Keratinocyte (primary cell): ENCODE results near the gene FKBP10. TPM values are rescaled to one million over a fixed set of nuclear protein-coding genes. Genes with fewer than 3 reads are reported as not detected.

Source experiments
- DNase-seq: peaks from one replicate; pipeline ENCODE4 v3.0.0-alpha.2; 2011; ENCODE audit warnings: low read depth, missing footprints, low spot score
- FAIRE-seq: peaks from 2 replicates; lab custom pipeline; 2011; peaks lifted over from hg19 to GRCh38; lab: Jason Lieb, UNC
- H2AFZ ChIP-seq: 2 replicates; pipeline ENCODE4 v1.6.0; 2012; ENCODE audit warnings: low read length, control low read depth, inconsistent platforms; ENCODE audit not compliant: control insufficient read depth
- H3K27ac ChIP-seq: 2 replicates; pipeline ENCODE4 v1.5.1; 2011; ENCODE audit warnings: low read length; ENCODE audit not compliant: control insufficient read depth, insufficient read depth
- H3K27me3 ChIP-seq: 3 replicates; pipeline ENCODE4 v1.6.0; 2011; ENCODE audit warnings: low read length; ENCODE audit not compliant: control insufficient read depth, insufficient read depth; ENCODE audit errors: extremely low read depth
- H3K36me3 ChIP-seq, 2 experiments: 2 replicates in 1 of 2; 3 replicates in 1 of 2; pipeline ENCODE4 v1.5.1; 2011; ENCODE audit warnings: low read length in 2 of 2, mild to moderate bottlenecking in 1 of 2; ENCODE audit not compliant: control insufficient read depth in 2 of 2, insufficient read depth in 2 of 2; ENCODE audit errors: extremely low read depth in 1 of 2
- H3K4me1 ChIP-seq: 3 replicates; pipeline ENCODE4 v1.5.1; 2011; ENCODE audit warnings: low read length; ENCODE audit not compliant: control insufficient read depth, insufficient read depth; ENCODE audit errors: extremely low read depth
- H3K4me2 ChIP-seq: 3 replicates; pipeline ENCODE4 v1.6.0; 2011; ENCODE audit warnings: low read depth, low read length; ENCODE audit not compliant: control insufficient read depth, insufficient read depth; ENCODE audit errors: extremely low read depth
- H3K4me3 ChIP-seq, 3 experiments: fragments of 200-600 bp in 1 of 3; sonication (generic) in 1 of 3; 2 replicates in 2 of 3; 3 replicates in 1 of 3; pipeline ENCODE4 v1.5.1; 2011 to 2016; ENCODE audit warnings: low read length in 3 of 3, mild to moderate bottlenecking in 3 of 3, control low read depth in 2 of 3, inconsistent platforms in 1 of 3, low read depth in 1 of 3, mixed read lengths in 1 of 3, mixed run types in 1 of 3, moderate library complexity in 1 of 3; ENCODE audit not compliant: control insufficient read depth in 2 of 3, insufficient read depth in 2 of 3; ENCODE audit errors: extremely low read depth in 1 of 3
- H3K79me2 ChIP-seq: 2 replicates; pipeline ENCODE4 v1.6.0; 2012; ENCODE audit warnings: low read length; ENCODE audit not compliant: control insufficient read depth, insufficient read depth
- H3K9ac ChIP-seq: 3 replicates; pipeline ENCODE4 v1.6.0; 2011; ENCODE audit warnings: low read length; ENCODE audit not compliant: control insufficient read depth, insufficient read depth; ENCODE audit errors: extremely low read depth
- H3K9me1 ChIP-seq: 3 replicates; pipeline ENCODE4 v1.6.0; 2011; ENCODE audit warnings: low read length; ENCODE audit not compliant: control insufficient read depth, insufficient read depth; ENCODE audit errors: extremely low read depth
- H3K9me3 ChIP-seq: 2 replicates; pipeline ENCODE4 v1.5.1; 2012; ENCODE audit warnings: low read depth, low read length; ENCODE audit not compliant: control insufficient read depth
- H4K20me1 ChIP-seq: 3 replicates; pipeline ENCODE4 v1.6.0; 2011; ENCODE audit warnings: low read length; ENCODE audit not compliant: control insufficient read depth, insufficient read depth; ENCODE audit errors: extremely low read depth
- CTCF ChIP-seq, 3 experiments: IDR thresholded peaks in 1 of 3; conservative IDR thresholded peaks in 1 of 3; optimal IDR thresholded peaks in 1 of 3; 2 replicates in 2 of 3; 3 replicates in 1 of 3; pipeline versions ENCODE3 to v1.5.1; 2011; ENCODE audit warnings: low read length in 3 of 3, mild to moderate bottlenecking in 3 of 3, moderate library complexity in 2 of 3, control low read depth in 1 of 3, inconsistent platforms in 1 of 3; ENCODE audit not compliant: insufficient read depth in 2 of 3; ENCODE audit errors: extremely low read depth in 1 of 3
- EZH2 ChIP-seq: IDR thresholded peaks from one replicate; pipeline ENCODE4 v1.6.1; 2012; ENCODE audit warnings: inconsistent platforms, mild to moderate bottlenecking, low read length, moderate library complexity
- dilution Hi-C: fragments of 300-500 bp; cut with MboI; formaldehyde crosslinking; loops from one replicate; pipeline ENCODE4 v1.7.0; 2020; ENCODE audit warnings: low sequenced_read_pairs; ENCODE audit not compliant: extremely low pct_ligation_motif_present
- polyA plus RNA-seq, 5 experiments: library from polyadenylated mRNA; depleted of rRNA in 3 of 5; stranded (reverse) in 3 of 5; stranded (forward) in 1 of 5; unstranded in 1 of 5; fragments of >200 nt; gene quantifications; 1 replicate in 1 of 5; 2 replicates in 3 of 5; 3 replicates in 1 of 5; pipeline versions ENCODE4 v1.2.1 to v1.2.3, GENCODE V29; 2011 to 2012; ENCODE audit warnings: missing spikeins in 2 of 5, low read depth in 1 of 5, low replicate concordance in 1 of 5

FKBP10 gene
- polyA plus RNA-seq, 1 donor (not counting 4 experiments of a cell fraction or from before 2014, with no cell fraction given) = 0.38 TPM

- H3K9ac ChIP-seq = peak overlapping the region; percentile 81
- H3K4me3 ChIP-seq = peak overlapping the region in 2 of 3 experiments; percentile 17 to 41
- peaks cover 46 to 50% of the 10 kb centered on the region in 2 experiments for H3K36me3 ChIP-seq
- peaks cover 63% of the 10 kb centered on the region for H3K4me1 ChIP-seq
- no peak for TF ChIP-seq CTCF (optimal IDR thresholded peaks at IDR 0.05 in 1 of 3, IDR thresholded peaks at IDR 0.05 in 1 of 3, conservative IDR thresholded peaks at IDR 0.05 in 1 of 3; ENCODE audit: extremely low read depth in 1 of 3, insufficient read depth in 2 of 3, low read length in 3 of 3)
- no peak for TF ChIP-seq EZH2
- H3K4me2 ChIP-seq = peak overlapping the region; percentile 63
- no peak overlapping the region for H2AFZ ChIP-seq
- DNase-seq = no peak
- H4K20me1 ChIP-seq = peaks cover 28% of the 10 kb centered on the region
- peak overlapping the region; percentile 98 for H3K27ac ChIP-seq
- H3K9me3 ChIP-seq = no peaks in the 10 kb centered on the region
- FAIRE-seq = peak; percentile 85
- H3K27me3 ChIP-seq = no peaks in the 10 kb centered on the region
- dilution Hi-C loops = no loop called here
- H3K79me2 ChIP-seq = peaks cover 78% of the 10 kb centered on the region
- peaks cover 3% of the 10 kb centered on the region for H3K9me1 ChIP-seq
Observed at GRCh38 chr17:41773190-41773588, 39.6 kb upstream of the FKBP10 start.

GRCh38 chr17:41773731-41774193 lies 39.0 kb upstream of the FKBP10 start:
- Histone ChIP-seq H3K4me1 (peaks cover 64% of the 10 kb centered on the region), H3K9me3 (no peaks in the 10 kb centered on the region), H3K9ac (peak overlapping the region; percentile 81), H3K27me3 (no peaks in the 10 kb centered on the region), H3K79me2 (peaks cover 78% of the 10 kb centered on the region), H3K36me3 (peaks cover 41 to 47% of the 10 kb centered on the region in 2 experiments), H2AFZ (no peak overlapping the region), H4K20me1 (peaks cover 28% of the 10 kb centered on the region), H3K27ac (peak overlapping the region; percentile 98), H3K9me1 (peaks cover 3% of the 10 kb centered on the region), H3K4me3 (peak overlapping the region in 2 of 3 experiments; percentile 17 to 24), H3K4me2 (peak overlapping the region; percentile 63)
- no peak for TF ChIP-seq EZH2
- TF ChIP-seq CTCF (optimal IDR thresholded peaks at IDR 0.05 in 1 of 3, IDR thresholded peaks at IDR 0.05 in 1 of 3, conservative IDR thresholded peaks at IDR 0.05 in 1 of 3; ENCODE audit: extremely low read depth in 1 of 3, insufficient read depth in 2 of 3, low read length in 3 of 3) = no peak
- dilution Hi-C loops = no loop called here
- FAIRE-seq (no peak), DNase-seq (no peak)
